ENCODE results near the gene ZNF581.

The ZNF581 gene

GRCh38 chr19:55645512-55645881, 2.0 kb downstream of the ZNF581 start:
- Histone ChIP-seq H3K9me3 (ENCODE audit: insufficient read depth, low read depth, low read length) (no peaks in the 10 kb centered on the region), H3K4me3 (ENCODE audit: low read length) (no peak overlapping the region), H3K9ac (ENCODE audit: low read depth, low read length) (no peak overlapping the region), H3K36me3 (ENCODE audit: insufficient read depth, low read depth, low read length) (peaks cover 15% of the 10 kb centered on the region), H3K27ac (ENCODE audit: low read length) (no peak overlapping the region), H3K27me3 (ENCODE audit: insufficient read depth, low read length) (no peaks in the 10 kb centered on the region), H3K4me1 (ENCODE audit: insufficient read depth, low read length) (no peaks in the 10 kb centered on the region; the same call in 1 of the 2 replicates)

- Histone ChIP-seq H3K9me3 (ENCODE audit: insufficient read depth, low read depth, low read length) (no peaks in the 10 kb centered on the region), H3K4me3 (ENCODE audit: low read length) (peak overlapping the region; percentile 81), H3K36me3 (ENCODE audit: insufficient read depth, low read depth, low read length) (peaks cover 15% of the 10 kb centered on the region), H3K27ac (ENCODE audit: low read length) (no peak overlapping the region), H3K27me3 (ENCODE audit: insufficient read depth, low read length) (no peaks in the 10 kb centered on the region), H3K4me1 (ENCODE audit: insufficient read depth, low read length) (no peaks in the 10 kb centered on the region; the same call in 1 of the 2 replicates), H3K9ac (ENCODE audit: low read depth, low read length) (peak overlapping the region; percentile 75; the same call in 1 of the 2 replicates)
These were observed 3.7 kb downstream of the ZNF581 start for GRCh38 chr19:55646889-55647731.

GRCh38 chr19:55647732-55648584, 4.5 kb downstream of the ZNF581 start, which contains the start of gene CCDC106:
Gene CCDC106 (plus strand): TSS chr19:55648212. CDS start chr19:55649047, 835 bp downstream.
- no peaks in the 10 kb centered on the region for H3K27me3 ChIP-seq (ENCODE audit: insufficient read depth, low read length)
- H3K9me3 ChIP-seq (ENCODE audit: insufficient read depth, low read depth, low read length), result no peaks in the 10 kb centered on the region
- peaks cover 15% of the 10 kb centered on the region for H3K36me3 ChIP-seq (ENCODE audit: insufficient read depth, low read depth, low read length)

GRCh38 chr19:55648585-55649267, 5.3 kb downstream of the ZNF581 start:
- H3K27ac ChIP-seq (ENCODE audit: low read length), result no peak overlapping the region

More at GRCh38 chr19:55647732-55648584, 4.5 kb downstream of the ZNF581 start, which contains the start of gene CCDC106:
- Histone ChIP-seq H3K9ac (ENCODE audit: low read depth, low read length) (peak within 1 kb of the TSS; percentile 75), H3K4me3 (ENCODE audit: low read length) (peak within 1 kb of the TSS; percentile 81), H3K4me1 (ENCODE audit: insufficient read depth, low read length) (no peaks in the 10 kb centered on the region; the same call in 1 of the 2 replicates), H3K27ac (ENCODE audit: low read length) (no peak within 1 kb of the TSS)

GRCh38 chr19:55649268-55650125, 6.0 kb downstream of the ZNF581 start:
- no peaks in the 10 kb centered on the region for H3K9me3 ChIP-seq (ENCODE audit: insufficient read depth, low read depth, low read length)
- H3K27ac ChIP-seq (ENCODE audit: low read length), result no peak overlapping the region
- peaks cover 13% of the 10 kb centered on the region for H3K36me3 ChIP-seq (ENCODE audit: insufficient read depth, low read depth, low read length)
- H3K27me3 ChIP-seq (ENCODE audit: insufficient read depth, low read length), result no peaks in the 10 kb centered on the region
- H3K4me1 ChIP-seq (ENCODE audit: insufficient read depth, low read length), result no peaks in the 10 kb centered on the region; the same call in 1 of the 2 replicates
- H3K4me3 ChIP-seq (ENCODE audit: low read length), result no peak overlapping the region
- H3K9ac ChIP-seq (ENCODE audit: low read depth, low read length), result no peak overlapping the region

More at GRCh38 chr19:55648585-55649267, 5.3 kb downstream of the ZNF581 start:
- H3K4me1 ChIP-seq (ENCODE audit: insufficient read depth, low read length), result no peaks in the 10 kb centered on the region; the same call in 1 of the 2 replicates
- H3K27me3 ChIP-seq (ENCODE audit: insufficient read depth, low read length), result no peaks in the 10 kb centered on the region
- H3K9ac ChIP-seq (ENCODE audit: low read depth, low read length), result peak overlapping the region; percentile 75
- peaks cover 15% of the 10 kb centered on the region for H3K36me3 ChIP-seq (ENCODE audit: insufficient read depth, low read depth, low read length)
- no peaks in the 10 kb centered on the region for H3K9me3 ChIP-seq (ENCODE audit: insufficient read depth, low read depth, low read length)
- peak overlapping the region; percentile 81 for H3K4me3 ChIP-seq (ENCODE audit: low read length)

GRCh38 chr19:55650126-55650557, 6.7 kb downstream of the ZNF581 start:
- no peak overlapping the region for H3K4me3 ChIP-seq (ENCODE audit: low read length)
- H3K9ac ChIP-seq (ENCODE audit: low read depth, low read length), result no peak overlapping the region
- no peaks in the 10 kb centered on the region for H3K9me3 ChIP-seq (ENCODE audit: insufficient read depth, low read depth, low read length)
- H3K4me1 ChIP-seq (ENCODE audit: insufficient read depth, low read length), result no peaks in the 10 kb centered on the region; the same call in 1 of the 2 replicates
- H3K36me3 ChIP-seq (ENCODE audit: insufficient read depth, low read depth, low read length), result peaks cover 7% of the 10 kb centered on the region
- no peaks in the 10 kb centered on the region for H3K27me3 ChIP-seq (ENCODE audit: insufficient read depth, low read length)
- no peak overlapping the region for H3K27ac ChIP-seq (ENCODE audit: low read length)

GRCh38 chr19:55650602-55651230, 7.3 kb downstream of the ZNF581 start:
- Histone ChIP-seq H3K36me3 (ENCODE audit: insufficient read depth, low read depth, low read length) (peaks cover under 1% of the 10 kb centered on the region), H3K9me3 (ENCODE audit: insufficient read depth, low read depth, low read length) (no peaks in the 10 kb centered on the region), H3K27me3 (ENCODE audit: insufficient read depth, low read length) (no peaks in the 10 kb centered on the region), H3K27ac (ENCODE audit: low read length) (no peak overlapping the region), H3K4me1 (ENCODE audit: insufficient read depth, low read length) (no peaks in the 10 kb centered on the region; the same call in 1 of the 2 replicates), H3K4me3 (ENCODE audit: low read length) (no peak overlapping the region), H3K9ac (ENCODE audit: low read depth, low read length) (no peak overlapping the region)

GRCh38 chr19:55651236-55651635, 7.8 kb downstream of the ZNF581 start:
- H3K4me3 ChIP-seq (ENCODE audit: low read length), result no peak overlapping the region
- H3K27ac ChIP-seq (ENCODE audit: low read length), result no peak overlapping the region
- H3K9ac ChIP-seq (ENCODE audit: low read depth, low read length), result no peak overlapping the region
- H3K9me3 ChIP-seq (ENCODE audit: insufficient read depth, low read depth, low read length), result no peaks in the 10 kb centered on the region
- H3K4me1 ChIP-seq (ENCODE audit: insufficient read depth, low read length), result peaks cover under 1% of the 10 kb centered on the region; the same call in 1 of the 2 replicates
- no peaks in the 10 kb centered on the region for H3K36me3 ChIP-seq (ENCODE audit: insufficient read depth, low read depth, low read length)
- no peaks in the 10 kb centered on the region for H3K27me3 ChIP-seq (ENCODE audit: insufficient read depth, low read length)

- Histone ChIP-seq H3K4me3 (ENCODE audit: low read length) (peak overlapping the region; percentile 84; the same call in 1 of the 2 replicates), H3K9me3 (ENCODE audit: insufficient read depth, low read depth, low read length) (no peaks in the 10 kb centered on the region), H3K27ac (ENCODE audit: low read length) (no peak overlapping the region), H3K9ac (ENCODE audit: low read depth, low read length) (no peak overlapping the region; the same call in 1 of the 2 replicates), H3K36me3 (ENCODE audit: insufficient read depth, low read depth, low read length) (peaks cover 10% of the 10 kb centered on the region), H3K27me3 (ENCODE audit: insufficient read depth, low read length) (no peaks in the 10 kb centered on the region), H3K4me1 (ENCODE audit: insufficient read depth, low read length) (peaks cover 13% of the 10 kb centered on the region)
These were observed 9.1 kb downstream of the ZNF581 start for GRCh38 chr19:55652311-55653128.

All from iPS-20b (cell line).